Kidney (tissue), 14 donors: ENCODE results near the gene CNDP1. TPM values are rescaled to one million over a fixed set of nuclear protein-coding genes. Genes with fewer than 3 reads are reported as not detected.

Experiments
- DNase-seq, 5 donors: peaks; one replicate each; pipeline ENCODE4 v3.0.0-alpha.2; 2013 to 2020
- FAIRE-seq: peaks from 2 replicates; lab custom pipeline; 2012; peaks lifted over from hg19 to GRCh38; lab: Jason Lieb, UNC
- H3K27ac ChIP-seq, 2 donors: one replicate each; pipeline ENCODE4 v1.7.0; 2013; ENCODE audit warnings: low read depth in 2 of 2, low read length in 2 of 2, inconsistent platforms in 1 of 2
- H3K27me3 ChIP-seq: one replicate; pipeline ENCODE4 v1.7.1; 2013; ENCODE audit warnings: low read length, inconsistent platforms; ENCODE audit not compliant: control insufficient read depth, insufficient read depth
- H3K36me3 ChIP-seq, 3 donors: one replicate each; pipeline versions ENCODE4 v1.7.0 to v1.7.1; 2013; ENCODE audit warnings: low read length in 3 of 3, control low read depth in 1 of 3, inconsistent platforms in 1 of 3; ENCODE audit not compliant: insufficient read depth in 3 of 3, control insufficient read depth in 2 of 3
- H3K4me1 ChIP-seq, 3 donors: one replicate each; pipeline versions ENCODE4 v1.7.0 to v1.7.1; 2013; ENCODE audit warnings: low read length in 3 of 3, inconsistent platforms in 1 of 3, low read depth in 1 of 3; ENCODE audit not compliant: control insufficient read depth in 2 of 3, insufficient read depth in 2 of 3
- H3K4me3 ChIP-seq, 3 donors: one replicate each; pipeline versions ENCODE4 v1.7.0 to v1.8.1; 2013; ENCODE audit warnings: low read length in 3 of 3, control low read depth in 1 of 3, inconsistent platforms in 1 of 3
- H3K9ac ChIP-seq, 3 donors: one replicate each; pipeline versions ENCODE4 v1.7.0 to v1.7.1; 2013; ENCODE audit warnings: low read length in 3 of 3, control low read depth in 1 of 3, inconsistent platforms in 1 of 3
- H3K9me3 ChIP-seq, 3 donors: one replicate each; pipeline versions ENCODE4 v1.7.0 to v1.7.1; 2013; ENCODE audit warnings: low read length in 3 of 3, control low read depth in 1 of 3, inconsistent platforms in 1 of 3; ENCODE audit not compliant: control insufficient read depth in 2 of 3, insufficient read depth in 1 of 3
- intact Hi-C: fragments of 100-400 bp; cut with DNase I; formaldehyde crosslinking; loops from one replicate; pipeline ENCODE4 v1.11.1; 2022
- polyA plus RNA-seq: library from polyadenylated mRNA; stranded (reverse); fragments of 350-450 nt; fragmentation: Illumina TruSeq; extraction: RNeasy Lipid Tissue Mini Kit (QIAGEN cat#74804); gene quantifications from one replicate; pipeline ENCODE4 v1.2.3, GENCODE V29; 2014; ENCODE audit warnings: low read depth, low replicate concordance; ENCODE audit not compliant: insufficient read depth
- total RNA-seq: library from RNA; stranded (reverse); fragmentation: NEBNext Ultra II Directional; extraction: Animal tissue kit (Norgen Biotek cat#: 25700); gene quantifications from one replicate; pipeline ENCODE4 v1.2.1, GENCODE V29; 2021
- TF ChIP-seq, protein P1 (sequence below): IDR thresholded peaks from 3 replicates; pipeline ENCODE4 v1.5.1; 2012; ENCODE audit warnings: mild to moderate bottlenecking, moderate library complexity, borderline replicate concordance; ENCODE audit not compliant: insufficient read depth; ENCODE audit errors: extremely low read depth
- donor health status: control.
- donor health status: control.
- donor health status: control.
- donor health status: control.
- donor health status: control.
- donor health status: DM: yes; HTN: yes; CAD: no.
- donor health status: Normal renal cell carcinoma (clear cell type).

CNDP1 gene
- total and polyA plus RNA-seq, 2 donors from 2014 or later: 1.4 to 2.9 TPM

DNA sequence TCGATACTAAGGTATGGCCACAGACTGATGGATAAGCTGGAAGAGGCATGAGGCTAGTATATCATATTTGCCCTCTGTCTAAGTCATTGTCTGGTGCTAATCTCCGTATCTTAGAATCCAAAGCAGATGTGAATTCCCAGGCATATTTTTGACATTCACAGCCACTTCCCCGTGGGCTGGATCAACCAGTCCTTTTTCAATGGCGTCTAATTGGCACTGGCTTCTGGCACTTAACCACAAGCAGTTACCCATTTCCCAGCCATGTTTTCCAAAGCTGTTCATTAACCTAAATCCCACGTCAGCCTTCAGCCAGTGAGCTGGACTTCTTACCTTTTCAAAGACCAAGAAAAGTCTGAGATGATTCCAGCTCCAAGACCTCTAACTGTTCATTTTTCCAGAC is 42.7 kb downstream of the CNDP1 start:
- H3K27ac ChIP-seq: peak overlapping the region; percentile 67 to 76
- H3K9me3 ChIP-seq: no peaks in the 10 kb centered on the region
- H3K36me3 ChIP-seq: no peaks in the 10 kb centered on the region
- peak overlapping the region in 1 of 3 donors; percentile 3 for H3K4me3 ChIP-seq
- peaks cover 0 to 18% (median 9%) of the 10 kb centered on the region in 3 donors for H3K4me1 ChIP-seq
- no peak overlapping the region for H3K9ac ChIP-seq
- FAIRE-seq (no peak), DNase-seq (peak in 1 of 5 donors; percentile 23)
- TF ChIP-seq, protein P1, sequence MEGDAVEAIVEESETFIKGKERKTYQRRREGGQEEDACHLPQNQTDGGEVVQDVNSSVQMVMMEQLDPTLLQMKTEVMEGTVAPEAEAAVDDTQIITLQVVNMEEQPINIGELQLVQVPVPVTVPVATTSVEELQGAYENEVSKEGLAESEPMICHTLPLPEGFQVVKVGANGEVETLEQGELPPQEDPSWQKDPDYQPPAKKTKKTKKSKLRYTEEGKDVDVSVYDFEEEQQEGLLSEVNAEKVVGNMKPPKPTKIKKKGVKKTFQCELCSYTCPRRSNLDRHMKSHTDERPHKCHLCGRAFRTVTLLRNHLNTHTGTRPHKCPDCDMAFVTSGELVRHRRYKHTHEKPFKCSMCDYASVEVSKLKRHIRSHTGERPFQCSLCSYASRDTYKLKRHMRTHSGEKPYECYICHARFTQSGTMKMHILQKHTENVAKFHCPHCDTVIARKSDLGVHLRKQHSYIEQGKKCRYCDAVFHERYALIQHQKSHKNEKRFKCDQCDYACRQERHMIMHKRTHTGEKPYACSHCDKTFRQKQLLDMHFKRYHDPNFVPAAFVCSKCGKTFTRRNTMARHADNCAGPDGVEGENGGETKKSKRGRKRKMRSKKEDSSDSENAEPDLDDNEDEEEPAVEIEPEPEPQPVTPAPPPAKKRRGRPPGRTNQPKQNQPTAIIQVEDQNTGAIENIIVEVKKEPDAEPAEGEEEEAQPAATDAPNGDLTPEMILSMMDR: no peak
- intact Hi-C loops: no loop called here
- H3K27me3 ChIP-seq: no peaks in the 10 kb centered on the region

DNA sequence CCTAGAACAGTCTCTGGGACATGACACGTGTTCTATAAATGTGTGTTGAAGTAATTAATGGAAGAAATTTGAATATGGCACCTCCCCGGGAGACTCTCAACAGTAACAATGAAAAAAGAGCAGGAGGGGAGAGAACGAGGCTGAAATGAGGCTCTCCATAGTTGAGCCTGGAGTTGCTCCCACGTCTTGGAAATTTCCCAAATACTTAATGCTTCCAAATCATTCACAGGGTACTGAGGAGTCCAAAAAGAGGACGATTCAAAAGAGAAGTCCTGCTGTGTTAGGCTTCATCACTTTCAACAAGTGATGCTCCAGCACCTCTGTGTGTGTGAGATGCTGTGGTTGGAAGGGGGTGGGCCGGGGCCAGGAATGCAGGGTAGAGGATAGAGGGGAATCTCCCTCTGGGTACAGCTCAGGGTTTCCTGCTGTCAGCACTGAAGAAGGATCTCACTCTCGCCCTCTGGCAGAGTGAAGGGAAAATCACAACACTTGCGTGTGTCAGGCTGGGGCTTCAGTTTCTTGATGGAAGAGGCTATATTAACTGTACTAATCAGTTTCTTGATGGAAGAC is 45.3 kb downstream of the CNDP1 start:
- TF ChIP-seq, protein P1: no peak
- no peaks in the 10 kb centered on the region for H3K36me3 ChIP-seq
- no peaks in the 10 kb centered on the region for H3K9me3 ChIP-seq
- H3K27me3 ChIP-seq: no peaks in the 10 kb centered on the region
- no peak for DNase-seq
- peaks cover 0 to 19% (median 9%) of the 10 kb centered on the region in 3 donors for H3K4me1 ChIP-seq
- H3K9ac ChIP-seq: no peak overlapping the region
- FAIRE-seq: no peak
- intact Hi-C loops: no loop called here
- H3K4me3 ChIP-seq: no peak overlapping the region
- H3K27ac ChIP-seq: no peak overlapping the region

DNA sequence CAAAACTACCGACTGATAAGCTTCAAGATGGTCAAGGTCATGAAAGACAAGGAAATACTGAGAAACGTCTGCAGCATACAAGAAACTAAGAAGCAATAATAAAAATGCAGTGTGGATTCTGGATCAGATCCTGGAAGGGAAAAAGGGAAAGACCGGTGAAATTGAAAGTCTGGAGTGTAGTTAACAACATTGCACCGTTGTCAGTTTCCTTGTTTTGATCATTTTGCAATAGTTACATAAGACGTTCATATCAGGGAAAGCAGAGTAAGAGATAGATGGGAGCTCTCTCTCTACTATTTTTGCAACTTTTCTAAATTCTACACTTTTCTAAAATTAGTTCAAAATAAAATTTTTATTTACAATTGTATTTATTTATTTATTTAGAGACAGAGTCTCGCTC is 48.3 kb downstream of the CNDP1 start:
- no peak overlapping the region for H3K4me3 ChIP-seq
- H3K9me3 ChIP-seq: no peaks in the 10 kb centered on the region
- intact Hi-C loops: no loop called here
- H3K36me3 ChIP-seq: no peaks in the 10 kb centered on the region
- DNase-seq (no peak), FAIRE-seq (no peak)
- peaks cover 0 to 14% (median 9%) of the 10 kb centered on the region in 3 donors for H3K4me1 ChIP-seq
- no peak overlapping the region for H3K9ac ChIP-seq
- no peaks in the 10 kb centered on the region for H3K27me3 ChIP-seq
- H3K27ac ChIP-seq: no peak overlapping the region
- TF ChIP-seq, protein P1: no peak

DNA sequence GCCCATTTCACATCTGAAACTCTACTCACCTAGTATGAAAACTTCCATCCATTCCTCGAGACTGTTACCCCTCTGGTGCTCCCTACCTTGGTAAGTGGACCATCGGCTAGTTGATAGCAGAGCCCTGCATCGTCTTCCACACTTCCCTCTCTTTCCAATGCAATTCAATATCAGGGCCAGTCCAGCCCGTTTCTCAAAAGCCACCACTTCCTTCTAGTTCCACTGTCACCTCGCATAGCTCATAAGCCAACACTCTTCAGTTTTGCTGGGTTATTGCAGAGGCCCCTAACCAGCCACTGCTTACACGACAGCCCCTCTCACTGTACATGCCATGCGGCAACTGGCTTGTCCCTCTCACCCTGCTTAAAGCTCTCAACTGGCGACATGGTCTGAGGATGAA is 53.1 kb downstream of the CNDP1 start:
- intact Hi-C loops: no loop called here
- H3K27me3 ChIP-seq: no peaks in the 10 kb centered on the region
- H3K36me3 ChIP-seq: no peaks in the 10 kb centered on the region
- H3K27ac ChIP-seq: no peak overlapping the region
- H3K9me3 ChIP-seq: no peaks in the 10 kb centered on the region
- no peaks in the 10 kb centered on the region for H3K4me1 ChIP-seq
- DNase-seq (no peak), FAIRE-seq (no peak)
- H3K4me3 ChIP-seq: no peak overlapping the region
- TF ChIP-seq, protein P1: no peak
- no peak overlapping the region for H3K9ac ChIP-seq
